ENCODE measurements around the gene OSER1.

Gene OSER1

GRCh38 chr20:44172572-44172950 lies 38.0 kb downstream of the OSER1 start:
- DNase-seq, result no peak

- no peak for DNase-seq
Observed at GRCh38 chr20:44171775-44172571, 38.6 kb downstream of the OSER1 start.

- no peak for DNase-seq
Observed at GRCh38 chr20:44170816-44171410, 39.7 kb downstream of the OSER1 start.

- no peak for DNase-seq
Observed at GRCh38 chr20:44167736-44168135, 42.8 kb downstream of the OSER1 start.

GRCh38 chr20:44166477-44166876 lies 44.1 kb downstream of the OSER1 start:
- DNase-seq, result no peak

- DNase-seq, result no peak
Observed at GRCh38 chr20:44166008-44166407, 44.6 kb downstream of the OSER1 start.

- no peak for DNase-seq
Observed at GRCh38 chr20:44160133-44160532, 50.4 kb downstream of the OSER1 start.

GRCh38 chr20:44159711-44160110 lies 50.9 kb downstream of the OSER1 start:
- no peak for DNase-seq

GRCh38 chr20:44159125-44159524 lies 51.4 kb downstream of the OSER1 start:
- DNase-seq, result no peak

- no peak for DNase-seq
Observed at GRCh38 chr20:44157061-44157460, 53.5 kb downstream of the OSER1 start.

- no peak for DNase-seq
Observed at GRCh38 chr20:44154521-44155001, 56.0 kb downstream of the OSER1 start.

- DNase-seq, result no peak
Observed at GRCh38 chr20:44153636-44154043, 56.9 kb downstream of the OSER1 start.

- DNase-seq, result no peak
Observed at GRCh38 chr20:44151621-44152416, 58.8 kb downstream of the OSER1 start.

- DNase-seq, result no peak
Observed at GRCh38 chr20:44146272-44146671, 64.3 kb downstream of the OSER1 start.
